C4-2B (cell line): ENCODE data around the gene EFCC1.

Experiments
- ZFX ChIP-seq: fragments of 450-650 bp; IDR thresholded peaks from 2 replicates; pipeline ENCODE4 v1.6.1; 2017
- TF ChIP-seq, protein P1 (sequence below): fragments of 450-650 bp; conservative IDR thresholded peaks from 2 replicates; pipeline ENCODE4 v1.5.1; 2017; ENCODE audit warnings: mild to moderate bottlenecking

- TF ChIP-seq, protein P1, sequence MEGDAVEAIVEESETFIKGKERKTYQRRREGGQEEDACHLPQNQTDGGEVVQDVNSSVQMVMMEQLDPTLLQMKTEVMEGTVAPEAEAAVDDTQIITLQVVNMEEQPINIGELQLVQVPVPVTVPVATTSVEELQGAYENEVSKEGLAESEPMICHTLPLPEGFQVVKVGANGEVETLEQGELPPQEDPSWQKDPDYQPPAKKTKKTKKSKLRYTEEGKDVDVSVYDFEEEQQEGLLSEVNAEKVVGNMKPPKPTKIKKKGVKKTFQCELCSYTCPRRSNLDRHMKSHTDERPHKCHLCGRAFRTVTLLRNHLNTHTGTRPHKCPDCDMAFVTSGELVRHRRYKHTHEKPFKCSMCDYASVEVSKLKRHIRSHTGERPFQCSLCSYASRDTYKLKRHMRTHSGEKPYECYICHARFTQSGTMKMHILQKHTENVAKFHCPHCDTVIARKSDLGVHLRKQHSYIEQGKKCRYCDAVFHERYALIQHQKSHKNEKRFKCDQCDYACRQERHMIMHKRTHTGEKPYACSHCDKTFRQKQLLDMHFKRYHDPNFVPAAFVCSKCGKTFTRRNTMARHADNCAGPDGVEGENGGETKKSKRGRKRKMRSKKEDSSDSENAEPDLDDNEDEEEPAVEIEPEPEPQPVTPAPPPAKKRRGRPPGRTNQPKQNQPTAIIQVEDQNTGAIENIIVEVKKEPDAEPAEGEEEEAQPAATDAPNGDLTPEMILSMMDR, result no peak
- TF ChIP-seq ZFX, result no peak
Observed at GRCh38 chr3:129022114-129023007, 21.3 kb downstream of the EFCC1 start.
